Right renal pelvis (tissue), 4 donors: ENCODE data around the gene CCDC38. TPM values are rescaled to one million over a fixed set of nuclear protein-coding genes. Genes with fewer than 3 reads are reported as not detected.
"Not testable (repeated sequence)": the region's sequence is repeated elsewhere in the genome, so short reads cannot be mapped to it uniquely, and the experiment has no call there.

Experiments used
- DNase-seq, 4 donors: peaks; one replicate each; pipeline ENCODE4 v3.0.0-alpha.2; 2013; ENCODE audit warnings: low read depth in 4 of 4, low spot score in 3 of 4, missing footprints in 1 of 4
- polyA plus RNA-seq, 4 donors: library from polyadenylated mRNA; unstranded; fragments of 120-200 nt; gene quantifications; one replicate each; pipeline ENCODE4 v1.2.1, GENCODE V29; 2013; ENCODE audit not compliant: insufficient read length in 4 of 4

The CCDC38 gene
- polyA plus RNA-seq, result under 1 TPM; 0.40 to 0.49 (median 0.48) TPM

- peak in 2 of 4 donors; percentile 39 to 46 for DNase-seq
Observed at GRCh38 chr12:95942524-95943329, at the start of gene CCDC38. Gene CCDC38, minus strand, starts transcription at chr12:95942614. Its CDS starts 6,105 bp downstream, at chr12:95936509.

DNA sequence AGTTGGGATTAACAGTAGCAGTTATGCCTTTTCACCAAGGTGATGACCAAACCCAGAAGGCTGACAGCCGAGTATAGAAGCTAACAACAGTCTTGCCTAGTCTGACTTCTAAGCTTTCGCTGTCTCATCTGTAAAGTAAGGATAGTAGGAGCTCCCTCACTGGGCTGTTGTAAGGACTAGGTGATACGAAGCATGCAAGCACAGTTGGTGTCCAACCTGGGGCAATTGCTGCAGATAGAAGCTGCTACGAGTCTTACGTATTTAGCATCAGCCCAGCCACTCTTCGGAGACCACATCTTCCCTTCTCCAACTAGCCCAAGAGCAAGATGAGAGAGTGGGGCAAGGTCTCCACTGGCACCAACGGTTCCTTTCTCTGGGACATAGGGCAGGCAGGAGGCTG lies 47.7 kb upstream of the CCDC38 start:
- no peak for DNase-seq

DNA sequence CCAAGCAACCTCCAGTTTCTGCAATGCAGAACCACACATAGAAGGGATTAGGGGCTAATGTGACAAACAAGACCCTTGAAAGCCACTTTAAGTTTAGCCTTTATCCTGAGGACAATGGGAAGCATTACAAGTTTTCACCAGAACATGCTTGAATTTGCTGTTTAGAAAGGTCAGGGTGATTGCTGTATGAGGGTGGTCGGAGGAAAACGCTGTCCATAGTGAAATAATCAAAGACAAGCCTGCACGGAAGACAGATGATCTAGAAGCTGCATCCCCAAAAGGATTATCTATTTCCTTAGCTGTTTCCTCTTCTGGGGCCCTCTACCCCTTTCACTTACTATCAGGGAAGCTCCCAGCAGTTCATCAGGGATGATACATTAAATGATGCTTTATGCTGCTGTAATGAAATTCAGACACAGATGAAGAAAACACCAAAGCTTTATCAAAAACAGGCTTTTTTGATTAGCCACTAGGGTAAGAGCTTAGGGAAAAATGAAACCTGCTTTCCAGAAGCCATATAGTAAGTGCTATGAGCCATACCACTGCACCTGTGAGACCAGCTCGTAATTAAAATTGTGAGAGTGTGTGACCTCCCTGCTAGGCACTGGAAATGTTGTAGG lies 47.2 kb upstream of the CCDC38 start:
- no peak for DNase-seq

DNA sequence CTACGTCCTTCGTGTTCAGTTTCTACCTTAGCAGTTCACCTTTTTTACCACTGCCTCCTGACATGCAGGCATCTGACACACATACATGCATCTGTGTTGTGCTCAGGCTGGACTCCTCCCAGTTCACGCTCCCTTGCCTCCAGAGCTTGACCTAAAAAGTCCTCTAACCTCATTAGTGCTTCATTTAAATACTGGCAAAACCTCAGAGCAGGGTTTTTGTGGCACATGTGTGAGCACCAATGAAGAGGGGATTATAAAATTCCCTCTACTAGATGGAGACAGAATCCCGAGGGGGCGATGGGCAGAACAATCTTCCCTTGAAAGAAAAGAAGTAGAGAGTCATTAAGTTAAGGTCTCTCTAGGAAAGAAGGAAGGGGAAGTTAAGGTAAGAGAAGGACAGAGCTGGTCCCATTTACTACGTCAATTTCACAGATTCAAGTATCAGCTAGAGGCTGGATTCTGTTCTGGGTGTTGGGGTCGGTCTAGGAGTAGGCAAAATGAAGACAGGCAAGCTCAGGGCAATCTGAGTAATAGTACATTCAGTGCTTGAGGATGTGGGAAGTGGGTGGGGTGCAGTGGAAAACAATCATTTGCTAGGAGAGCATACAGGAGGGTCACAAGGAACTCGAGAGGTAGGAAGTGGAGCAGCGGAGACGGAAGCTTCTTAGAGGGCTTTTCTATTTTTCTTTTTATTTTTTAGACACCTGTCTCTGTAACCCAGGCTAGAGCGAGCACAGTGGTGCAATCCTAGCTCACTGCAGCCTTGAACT lies 46.3 kb upstream of the CCDC38 start:
- no peak for DNase-seq

- DNase-seq, result no peak
Observed at GRCh38 chr12:95986635-95987570, 44.5 kb upstream of the CCDC38 start.

GRCh38 chr12:95984682-95985081 lies 42.3 kb upstream of the CCDC38 start:
- no peak for DNase-seq

GRCh38 chr12:95982602-95983001 lies 40.2 kb upstream of the CCDC38 start:
- no peak for DNase-seq

- no peak for DNase-seq
Observed at GRCh38 chr12:95980437-95980836, 38.0 kb upstream of the CCDC38 start.

DNA sequence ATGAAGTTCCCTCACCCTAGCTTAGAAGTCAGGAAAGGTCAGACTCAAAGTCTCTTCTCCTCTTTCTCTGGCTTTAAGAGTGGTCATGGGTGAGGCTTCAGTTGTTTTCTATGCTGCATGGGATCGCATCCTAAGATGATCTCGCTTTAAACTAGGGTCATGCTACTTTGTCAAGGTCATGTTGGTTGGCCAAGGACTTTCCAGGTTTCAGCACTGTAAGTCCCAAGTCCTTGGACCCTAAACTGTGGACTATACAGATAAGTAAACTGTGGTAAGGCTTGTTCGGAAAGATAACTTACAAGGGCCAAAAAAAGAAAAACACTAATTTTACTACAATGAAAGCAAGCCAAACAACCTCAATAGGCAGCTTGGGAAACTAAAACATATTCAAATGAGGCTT lies 36.4 kb upstream of the CCDC38 start:
- no peak for DNase-seq

DNA sequence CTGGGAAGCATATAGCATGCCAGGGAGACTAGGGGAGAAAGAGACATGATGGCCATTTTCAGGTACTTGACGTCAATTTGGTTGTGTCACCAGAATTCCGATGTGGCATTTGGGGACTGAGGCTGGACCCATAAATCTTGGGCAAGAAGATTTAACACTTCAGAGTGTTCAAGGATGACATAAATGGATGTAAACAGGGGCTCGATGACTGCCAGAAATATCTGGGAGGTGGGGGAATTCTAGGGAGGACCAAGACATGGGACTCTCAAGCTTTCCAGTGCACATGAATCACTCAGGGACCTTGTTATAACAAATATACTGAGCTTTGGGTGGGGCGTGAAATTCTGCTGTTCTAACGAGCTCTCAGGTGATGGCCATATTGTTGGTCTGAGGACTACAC lies 35.9 kb upstream of the CCDC38 start:
- no peak for DNase-seq

- DNase-seq, result no peak
Observed at GRCh38 chr12:95977764-95978305, 35.4 kb upstream of the CCDC38 start.

GRCh38 chr12:95976416-95976832 lies 34.0 kb upstream of the CCDC38 start:
- DNase-seq, result no peak

- DNase-seq, result no peak
Observed at GRCh38 chr12:95975491-95975890, 33.1 kb upstream of the CCDC38 start.

DNA sequence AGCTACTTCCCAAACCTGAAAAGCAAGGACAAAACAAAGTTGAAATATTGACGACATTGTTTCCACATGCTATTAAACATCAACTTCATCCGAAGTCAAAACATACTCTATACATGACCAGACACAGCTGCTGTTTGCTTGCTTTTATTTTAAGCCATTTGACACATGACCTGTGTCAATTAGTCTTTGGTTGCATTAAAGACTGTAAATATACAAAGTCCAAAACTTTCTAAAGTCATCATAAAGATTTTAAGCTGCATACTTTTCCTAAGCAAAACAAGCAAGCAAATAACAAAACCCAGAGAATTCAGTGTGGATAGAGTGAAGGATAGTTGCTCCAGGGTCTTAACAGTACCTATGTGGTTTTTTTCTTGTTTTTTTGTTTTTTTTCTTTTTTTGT lies 31.9 kb upstream of the CCDC38 start:
- no peak for DNase-seq

GRCh38 chr12:95972832-95973456 lies 30.5 kb upstream of the CCDC38 start:
- no peak for DNase-seq

DNA sequence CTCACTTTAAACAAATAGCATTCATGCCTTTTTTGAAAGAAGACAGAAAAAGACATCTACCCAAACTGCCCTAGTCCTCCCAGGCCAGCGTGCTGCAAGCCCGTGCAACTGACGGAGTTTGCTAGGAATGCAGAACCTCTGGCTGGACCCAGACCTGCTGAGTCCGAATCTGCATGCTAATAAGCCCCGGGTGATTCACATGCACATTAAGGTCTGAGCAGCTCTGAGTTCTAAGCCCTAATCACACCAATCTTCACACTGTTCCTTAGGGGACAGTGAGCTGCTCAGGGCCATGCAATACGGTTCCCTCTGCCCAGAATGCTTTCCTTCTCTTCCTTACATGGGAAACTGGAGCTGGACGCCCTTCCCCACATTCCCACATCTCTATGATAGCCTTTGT lies 28.5 kb upstream of the CCDC38 start:
- no peak for DNase-seq

DNA sequence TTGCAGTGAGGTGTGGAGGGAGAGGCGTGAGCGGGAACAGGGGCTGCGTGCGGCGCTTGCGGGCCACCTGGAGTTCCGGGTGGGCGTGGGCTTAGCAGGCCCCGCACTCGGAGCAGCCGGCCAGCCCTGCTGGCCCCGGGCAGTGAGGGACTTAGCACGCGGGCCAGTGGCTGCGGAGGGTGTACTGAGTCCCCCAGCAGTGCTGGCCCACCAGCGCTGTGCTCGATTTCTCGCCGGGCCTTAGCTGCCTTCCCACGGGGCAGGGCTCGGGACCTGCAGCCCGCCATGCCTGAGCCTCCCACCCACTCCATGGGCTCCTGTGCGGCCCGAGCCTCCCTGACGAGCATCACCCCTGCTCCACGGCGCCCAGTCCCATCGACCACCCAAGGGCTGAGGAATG lies 26.7 kb upstream of the CCDC38 start:
- not testable (repeated sequence) for DNase-seq

DNA sequence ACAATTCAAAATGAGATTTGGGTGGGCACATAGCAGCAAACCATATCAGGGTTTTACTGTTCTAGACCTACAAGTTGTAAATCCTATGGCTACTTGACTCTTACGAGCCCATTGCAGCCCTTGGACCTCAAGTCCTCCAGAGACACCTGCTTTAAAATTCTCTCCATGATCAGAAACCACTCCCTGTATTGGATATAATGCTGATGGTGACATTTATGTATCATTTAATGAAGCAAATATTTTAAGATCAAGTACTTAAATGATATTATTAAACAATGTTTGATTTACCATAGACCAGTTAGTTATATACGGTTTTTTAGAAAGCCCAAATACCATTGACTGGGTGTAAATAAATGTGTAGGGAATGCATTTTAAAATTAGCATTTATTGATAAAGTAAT lies 24.9 kb upstream of the CCDC38 start:
- DNase-seq, result no peak

DNA sequence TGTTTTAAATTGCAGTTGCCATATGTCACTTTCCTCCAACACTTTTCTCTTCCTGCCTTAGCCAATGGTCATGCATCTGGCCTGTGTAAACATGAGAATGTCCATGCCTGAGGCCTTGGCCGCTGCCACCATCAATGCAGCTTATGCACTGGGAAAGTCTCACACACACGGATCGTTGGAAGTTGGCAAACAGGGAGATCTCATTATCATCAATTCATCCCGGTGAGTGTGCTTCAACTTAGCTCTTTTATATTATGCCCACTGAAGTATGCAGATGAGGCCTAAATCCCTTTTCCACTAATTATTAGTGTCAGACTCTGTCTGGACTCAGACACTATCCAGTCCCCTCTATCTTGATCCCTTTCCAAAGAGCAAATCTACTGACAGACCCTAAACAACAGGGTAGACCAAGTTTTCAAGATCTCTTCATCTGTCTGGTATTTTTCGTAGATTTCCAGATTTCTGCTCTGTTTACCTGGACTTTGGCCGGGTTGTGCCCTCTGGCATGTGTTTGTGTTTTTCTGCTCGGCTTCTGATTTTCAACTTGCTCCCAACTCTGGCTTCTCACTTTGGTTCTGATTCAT lies 24.0 kb upstream of the CCDC38 start:
- no peak for DNase-seq
